ENCODE measurements around the gene SVIP. TPM values are rescaled to one million over a fixed set of nuclear protein-coding genes. Genes with fewer than 3 reads are reported as not detected.

The SVIP gene
- total RNA-seq, 2 donors from 2014 or later, result 20.6 to 30.0 TPM

- no peaks in the 10 kb centered on the region for H3K4me1 ChIP-seq
- H3K9ac ChIP-seq (ENCODE audit: low read depth in 2 of 2, low read length in 2 of 2), result no peak overlapping the region
- H3K4me3 ChIP-seq, result no peak overlapping the region
- H3K36me3 ChIP-seq, result no peaks in the 10 kb centered on the region
- TF ChIP-seq CTCF (IDR thresholded peaks at IDR 0.05), result no peak
- no peaks in the 10 kb centered on the region for H3K27me3 ChIP-seq
- no peak overlapping the region for H3K27ac ChIP-seq
- intact Hi-C loops (cut with DNase I), result no loop called here
- no peaks in the 10 kb centered on the region for H3K9me3 ChIP-seq
- DNase-seq, result no peak
Measured at GRCh38 chr11:22786475-22786874, 43.1 kb downstream of the SVIP start.

GRCh38 chr11:22785251-22785650 lies 44.4 kb downstream of the SVIP start:
- H3K4me3 ChIP-seq, result no peak overlapping the region
- no peaks in the 10 kb centered on the region for H3K4me1 ChIP-seq
- no peaks in the 10 kb centered on the region for H3K27me3 ChIP-seq
- intact Hi-C loops (cut with DNase I), result no loop called here
- H3K27ac ChIP-seq, result no peak overlapping the region
- no peaks in the 10 kb centered on the region for H3K36me3 ChIP-seq
- no peaks in the 10 kb centered on the region for H3K9me3 ChIP-seq
- DNase-seq, result no peak
- TF ChIP-seq CTCF (IDR thresholded peaks at IDR 0.05), result no peak
- no peak overlapping the region for H3K9ac ChIP-seq (ENCODE audit: low read depth in 2 of 2, low read length in 2 of 2)

- DNase-seq, result no peak
- H3K9ac ChIP-seq (ENCODE audit: low read depth in 2 of 2, low read length in 2 of 2), result no peak overlapping the region
Measured at GRCh38 chr11:22780952-22781593, 48.5 kb downstream of the SVIP start.

GRCh38 chr11:22779850-22780249 lies 49.8 kb downstream of the SVIP start:
- DNase-seq, result no peak
- Histone ChIP-seq H3K9ac (ENCODE audit: low read depth in 2 of 2, low read length in 2 of 2) (no peak overlapping the region), H3K36me3 (no peaks in the 10 kb centered on the region), H3K4me1 (no peaks in the 10 kb centered on the region), H3K9me3 (no peaks in the 10 kb centered on the region), H3K4me3 (no peak overlapping the region), H3K27ac (no peak overlapping the region), H3K27me3 (no peaks in the 10 kb centered on the region)
- TF ChIP-seq CTCF (IDR thresholded peaks at IDR 0.05), result no peak
- intact Hi-C loops (cut with DNase I), result no loop called here

More at GRCh38 chr11:22780952-22781593, 48.5 kb downstream of the SVIP start:
- Histone ChIP-seq H3K9me3 (no peaks in the 10 kb centered on the region), H3K27ac (no peak overlapping the region), H3K4me1 (no peaks in the 10 kb centered on the region), H3K36me3 (no peaks in the 10 kb centered on the region), H3K4me3 (no peak overlapping the region), H3K27me3 (no peaks in the 10 kb centered on the region)
- TF ChIP-seq CTCF (IDR thresholded peaks at IDR 0.05), result no peak
- intact Hi-C loops (cut with DNase I), result no loop called here

- no peaks in the 10 kb centered on the region for H3K36me3 ChIP-seq
- no peak for DNase-seq
- H3K27ac ChIP-seq, result no peak overlapping the region
- no peaks in the 10 kb centered on the region for H3K27me3 ChIP-seq
- H3K9me3 ChIP-seq, result no peaks in the 10 kb centered on the region
- H3K4me3 ChIP-seq, result no peak overlapping the region
- intact Hi-C loops (cut with DNase I), result no loop called here
- no peaks in the 10 kb centered on the region for H3K4me1 ChIP-seq
- no peak overlapping the region for H3K9ac ChIP-seq (ENCODE audit: low read depth in 2 of 2, low read length in 2 of 2)
- TF ChIP-seq CTCF (IDR thresholded peaks at IDR 0.05), result no peak
Measured at GRCh38 chr11:22778642-22779041, 51.0 kb downstream of the SVIP start.

All from colonic mucosa (tissue), 4 donors.